Measurements from ENCODE around the gene SCT.

The SCT gene

DNA sequence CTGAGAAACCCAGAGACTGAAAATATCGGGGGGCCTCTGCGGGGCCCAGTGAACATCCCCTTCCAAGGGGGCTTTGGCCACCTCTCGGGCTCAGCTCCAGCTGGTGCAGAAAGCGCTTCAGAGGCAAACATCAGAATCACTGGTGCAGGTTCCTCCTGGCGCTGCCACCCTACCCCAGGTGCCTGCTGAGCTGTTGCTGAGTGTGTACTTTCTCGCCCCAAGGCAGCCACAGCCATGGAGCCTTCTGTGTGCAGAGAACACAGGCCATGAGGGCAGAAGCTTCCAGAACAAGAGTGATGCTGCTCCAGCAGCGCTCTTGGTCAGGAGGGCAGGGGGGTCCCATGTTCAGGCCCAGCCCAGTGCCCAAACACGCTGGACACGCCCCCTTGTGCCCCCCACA, 16.4 kb upstream of the SCT start:
- DNase-seq: no peak

DNA sequence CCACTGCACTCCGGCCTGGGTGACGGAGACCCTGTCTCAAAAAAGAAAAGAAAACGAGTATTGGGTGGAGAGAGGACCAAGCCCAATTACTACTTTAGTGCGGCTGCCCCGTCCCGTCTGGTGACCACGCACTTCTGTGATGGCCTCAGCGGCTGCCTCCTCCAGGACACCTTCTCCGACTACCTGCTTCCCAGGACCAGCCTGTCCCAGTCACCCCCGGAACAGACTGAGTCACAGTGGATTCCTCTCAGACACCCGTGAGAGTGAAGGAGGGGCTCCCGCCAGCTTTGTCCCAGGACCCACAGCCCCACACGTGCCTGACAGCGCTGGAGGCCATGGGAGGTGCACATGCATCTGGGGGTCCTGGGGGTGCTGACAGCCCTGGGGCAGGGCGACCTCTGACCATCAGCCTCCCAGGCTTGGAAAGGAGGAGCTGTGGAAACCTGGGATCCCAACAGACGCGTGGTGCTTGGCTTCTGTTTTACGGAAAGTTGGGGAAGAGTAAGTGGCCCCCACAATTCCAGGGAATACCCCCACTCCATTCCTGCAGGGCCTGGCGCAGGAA, 14.9 kb upstream of the SCT start:
- DNase-seq: no peak

DNA sequence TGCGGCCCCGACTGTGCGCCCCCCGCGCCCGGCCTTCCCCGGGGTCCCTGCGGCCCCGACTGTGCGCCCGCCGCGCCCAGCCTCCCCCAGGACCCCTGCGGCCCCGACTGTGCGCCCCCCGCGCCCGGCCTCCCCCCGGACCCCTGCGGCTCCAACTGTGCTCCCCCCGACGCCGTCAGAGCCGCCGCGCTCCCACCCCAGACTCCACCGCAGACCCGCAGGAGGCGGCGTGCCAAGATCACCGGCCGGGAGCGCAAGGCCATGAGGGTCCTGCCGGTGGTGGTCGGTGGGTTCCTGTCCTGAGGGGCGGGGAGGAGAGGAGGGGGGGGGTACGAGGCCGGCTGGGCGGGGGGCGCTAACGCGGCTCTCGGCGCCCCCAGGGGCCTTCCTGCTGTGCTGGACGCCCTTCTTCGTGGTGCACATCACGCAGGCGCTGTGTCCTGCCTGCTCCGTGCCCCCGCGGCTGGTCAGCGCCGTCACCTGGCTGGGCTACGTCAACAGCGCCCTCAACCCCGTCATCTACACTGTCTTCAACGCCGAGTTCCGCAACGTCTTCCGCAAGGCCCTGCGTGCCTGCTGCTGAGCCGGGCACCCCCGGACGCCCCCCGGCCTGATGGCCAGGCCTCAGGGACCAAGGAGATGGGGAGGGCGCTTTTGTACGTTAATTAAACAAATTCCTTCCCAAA, 13.2 kb upstream of the SCT start:
- DNase-seq: no peak

DNA sequence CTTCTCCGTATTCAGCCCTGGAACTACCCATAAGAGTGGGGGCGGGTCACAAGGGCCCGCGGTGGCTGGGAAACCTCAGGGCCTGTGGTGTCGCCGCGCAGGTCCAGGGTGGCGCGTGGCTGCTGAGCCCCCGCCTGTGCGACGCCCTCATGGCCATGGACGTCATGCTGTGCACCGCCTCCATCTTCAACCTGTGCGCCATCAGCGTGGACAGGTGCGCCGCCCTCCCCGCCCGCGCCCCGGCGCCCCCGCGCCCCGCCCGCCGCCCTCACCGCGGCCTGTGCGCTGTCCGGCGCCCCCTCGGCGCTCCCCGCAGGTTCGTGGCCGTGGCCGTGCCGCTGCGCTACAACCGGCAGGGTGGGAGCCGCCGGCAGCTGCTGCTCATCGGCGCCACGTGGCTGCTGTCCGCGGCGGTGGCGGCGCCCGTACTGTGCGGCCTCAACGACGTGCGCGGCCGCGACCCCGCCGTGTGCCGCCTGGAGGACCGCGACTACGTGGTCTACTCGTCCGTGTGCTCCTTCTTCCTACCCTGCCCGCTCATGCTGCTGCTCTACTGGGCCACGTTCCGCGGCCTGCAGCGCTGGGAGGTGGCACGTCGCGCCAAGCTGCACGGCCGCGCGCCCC, 12.5 kb upstream of the SCT start:
- no peak for DNase-seq

DNA sequence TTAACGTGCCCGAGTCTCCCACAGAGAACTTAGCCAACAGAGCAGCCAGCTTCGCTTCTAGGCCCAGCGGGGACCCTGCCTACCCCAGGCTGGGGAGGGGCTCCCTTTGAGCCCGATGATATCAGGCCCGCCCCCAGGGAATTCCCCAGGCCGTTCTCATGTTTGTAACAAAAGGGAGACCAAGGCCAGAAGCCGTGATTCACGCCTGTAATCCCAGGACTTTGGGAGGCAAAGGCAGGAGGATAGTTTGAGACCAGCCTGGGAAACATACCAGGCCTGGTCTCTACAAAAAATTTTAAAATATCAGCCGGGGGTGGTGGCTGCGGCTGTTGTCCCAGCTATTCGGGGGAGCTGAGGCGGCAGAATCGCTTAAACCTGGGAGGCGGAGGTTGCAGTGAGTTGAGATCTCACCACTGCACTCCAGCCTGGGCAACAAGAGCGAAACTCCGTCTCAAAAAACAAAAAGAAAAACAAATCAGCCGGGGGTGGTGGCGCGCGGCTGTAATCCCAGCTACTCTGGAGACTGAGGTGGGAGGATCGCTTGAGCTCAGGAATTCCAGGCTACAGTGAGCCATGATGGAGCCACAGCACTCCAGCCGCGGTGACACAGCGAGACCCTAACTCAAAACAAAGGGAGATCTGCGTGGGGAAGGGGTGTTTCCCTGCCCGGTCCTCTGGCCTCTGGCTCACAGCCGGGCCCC, 11.8 kb upstream of the SCT start:
- DNase-seq: no peak

DNA sequence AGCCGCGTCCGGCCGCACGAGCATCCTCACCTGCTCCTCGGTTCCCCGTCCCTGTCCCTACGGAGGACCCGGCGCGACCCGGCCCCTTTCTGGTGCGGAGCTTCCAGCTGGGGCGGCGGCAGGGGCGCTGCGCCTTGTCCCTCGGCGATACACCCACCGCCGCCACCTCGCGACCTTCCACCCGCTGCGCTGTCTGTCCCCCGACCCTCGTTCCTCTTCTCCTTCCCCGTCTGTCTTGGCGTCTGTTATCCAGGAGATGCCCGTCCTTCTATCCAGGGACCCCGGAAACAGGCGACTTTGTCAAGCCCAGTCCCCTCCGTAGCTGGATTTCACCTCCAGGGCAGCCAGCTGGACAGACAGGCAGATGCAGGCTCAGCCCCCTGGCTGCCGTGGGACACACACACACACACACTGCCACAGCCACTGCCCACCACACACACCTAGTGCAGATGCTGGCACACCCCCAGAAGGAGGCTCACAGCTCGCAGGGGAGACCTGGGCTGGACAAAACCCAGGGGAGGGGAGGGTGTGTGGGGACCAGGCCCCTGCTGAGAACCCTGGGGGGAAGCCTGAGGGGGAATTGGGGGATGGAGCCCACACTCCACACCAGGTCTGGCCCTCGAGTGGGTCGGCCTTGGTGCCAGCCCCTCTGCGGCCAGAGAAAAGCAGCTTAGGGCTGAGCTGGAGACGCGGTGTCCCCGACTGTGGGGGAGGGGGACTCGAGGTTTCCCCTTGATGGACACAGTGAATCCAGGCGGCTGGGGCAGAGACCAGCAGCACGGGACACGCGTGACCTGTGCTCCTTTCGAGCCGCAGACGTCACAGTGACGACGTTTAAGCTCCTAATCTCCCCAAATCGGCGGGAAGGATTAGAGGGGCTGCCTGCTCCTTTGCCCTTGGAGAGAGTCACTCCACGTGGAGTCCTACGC, 10.9 kb upstream of the SCT start:
- no peak for DNase-seq

DNA sequence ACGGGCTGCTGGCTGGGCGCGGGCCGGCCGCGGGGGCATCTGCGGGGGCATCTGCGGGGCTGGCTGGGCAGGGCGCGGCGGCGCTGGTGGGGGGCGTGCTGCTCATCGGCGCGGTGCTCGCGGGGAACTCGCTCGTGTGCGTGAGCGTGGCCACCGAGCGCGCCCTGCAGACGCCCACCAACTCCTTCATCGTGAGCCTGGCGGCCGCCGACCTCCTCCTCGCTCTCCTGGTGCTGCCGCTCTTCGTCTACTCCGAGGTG, 10.3 kb upstream of the SCT start:
- no peak for DNase-seq

DNA sequence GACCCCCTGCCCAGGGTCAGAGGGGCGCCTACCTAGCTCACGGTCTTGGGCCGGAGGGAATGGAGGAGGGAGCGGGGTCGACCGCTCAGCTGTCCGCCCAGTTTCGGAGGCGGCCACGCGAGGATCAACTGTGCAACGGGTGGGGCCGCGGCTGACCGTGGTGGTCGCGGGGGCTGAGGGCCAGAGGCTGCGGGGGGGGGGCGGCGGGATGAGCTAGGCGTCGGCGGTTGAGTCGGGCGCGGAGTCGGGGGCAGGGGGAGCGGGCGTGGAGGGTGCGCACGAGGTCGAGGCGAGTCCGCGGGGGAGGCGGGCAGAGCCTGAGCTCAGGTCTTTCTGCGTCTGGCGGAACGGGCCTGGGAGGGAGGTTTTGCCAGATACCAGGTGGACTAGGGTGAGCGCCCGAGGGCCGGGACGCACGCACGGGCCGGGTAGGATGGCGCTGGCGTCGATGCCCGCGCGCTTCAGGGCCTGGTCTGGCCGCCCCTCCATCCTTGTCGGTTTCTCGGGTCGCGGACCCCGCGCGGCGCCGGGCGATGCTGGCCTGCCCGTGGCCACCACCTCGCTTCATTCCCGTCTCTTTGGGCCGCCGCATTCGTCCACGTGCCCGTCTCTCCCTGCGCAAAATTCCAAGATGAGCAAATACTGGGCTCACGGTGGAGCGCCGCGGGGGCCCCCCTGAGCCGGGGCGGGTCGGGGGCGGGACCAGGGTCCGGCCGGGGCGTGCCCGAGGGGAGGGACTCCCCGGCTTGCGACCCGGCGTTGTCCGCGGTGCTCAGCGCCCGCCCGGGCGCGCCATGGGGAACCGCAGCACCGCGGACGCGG, 9.7 kb upstream of the SCT start, which contains the start of gene DRD4:
Gene DRD4, plus strand, starts transcription at position 759 of the 822 bp plus-strand sequence. Its CDS starts 36 bp downstream, at position 795.
- DNase-seq: no peak

DNA sequence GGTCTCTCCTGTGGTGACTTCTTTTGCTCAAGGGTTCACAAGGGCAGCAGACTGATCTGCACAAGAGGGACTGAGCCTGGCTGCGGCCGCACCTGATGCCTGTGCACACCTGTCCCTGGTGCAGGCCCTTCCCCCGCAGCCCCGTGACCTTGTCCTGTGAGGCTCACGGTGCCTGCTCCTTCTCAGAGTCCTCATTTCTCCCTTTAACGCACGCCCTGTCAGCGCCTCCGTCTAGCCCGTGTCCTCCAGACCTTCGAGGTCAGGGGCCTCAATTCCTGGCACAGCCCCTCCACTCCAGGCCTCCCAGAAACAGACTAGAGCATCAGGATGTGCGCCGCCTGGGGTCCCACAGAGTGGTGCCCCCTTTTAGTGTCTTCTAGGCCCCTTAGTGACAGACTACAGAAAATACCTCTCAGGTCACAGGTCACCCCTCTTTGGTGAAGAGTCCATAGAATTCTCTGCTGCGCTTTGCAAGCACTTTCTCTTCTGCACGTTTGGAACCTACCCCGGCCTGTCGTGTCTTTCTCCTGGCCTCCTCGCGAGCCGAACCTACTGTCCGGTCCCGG, 9.0 kb upstream of the SCT start:
- no peak for DNase-seq

DNA sequence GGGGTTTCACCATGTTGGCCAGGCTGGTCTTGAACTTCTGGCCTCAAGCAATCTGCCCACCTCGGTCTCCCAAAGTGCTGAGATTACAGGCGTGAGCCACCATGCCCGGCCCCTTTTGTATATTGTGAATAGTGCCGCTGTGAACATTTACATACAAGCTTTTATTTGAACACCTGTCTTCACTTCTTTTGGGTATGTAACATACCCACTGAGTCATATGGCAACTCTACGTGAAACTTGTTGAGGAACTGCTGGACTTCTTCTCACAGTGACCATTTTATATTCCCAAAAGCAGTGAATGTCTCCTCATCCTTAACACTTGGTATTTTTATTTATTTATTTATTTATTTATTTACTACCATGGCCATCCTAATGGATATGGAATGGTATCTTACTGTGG, 3.9 kb upstream of the SCT start:
- no peak for DNase-seq

DNA sequence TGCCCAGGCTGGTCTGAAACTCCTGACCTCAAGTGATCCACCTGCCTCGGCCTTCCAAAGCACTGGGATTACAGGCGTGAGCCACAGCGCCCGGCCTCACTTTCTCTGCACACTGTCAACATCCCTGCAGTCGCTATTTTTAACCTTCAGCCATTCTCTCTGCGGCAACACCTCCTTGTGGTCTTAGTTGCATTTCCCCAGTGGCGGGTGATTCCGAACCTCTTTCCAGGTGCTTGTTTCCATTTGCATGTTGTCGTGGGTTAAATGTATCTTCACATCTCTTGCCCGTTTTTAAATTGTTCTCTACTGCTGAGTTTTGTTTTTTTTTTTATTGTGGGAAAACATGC, 2.2 kb upstream of the SCT start:
- no peak for DNase-seq

DNA sequence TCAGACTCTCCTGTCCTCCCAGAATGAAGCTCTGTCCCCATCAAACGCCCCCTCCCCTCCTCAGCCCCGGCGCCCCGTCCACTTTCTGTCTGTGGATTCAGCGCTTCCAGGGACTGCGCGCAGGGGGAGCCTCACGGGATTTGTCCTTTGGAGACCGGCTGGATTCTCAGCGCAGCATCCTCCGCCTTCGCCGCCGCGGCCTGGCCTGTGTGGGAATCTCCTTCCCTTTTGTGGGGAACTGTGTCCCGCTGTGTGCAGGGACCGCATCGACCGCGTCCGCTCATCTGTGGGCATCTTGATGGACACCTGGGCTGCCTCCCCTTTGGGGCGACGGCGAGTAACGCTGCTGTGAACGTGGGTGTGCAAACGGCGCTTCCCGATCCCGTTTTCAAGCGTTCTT, 1.1 kb upstream of the SCT start:
- DNase-seq: no peak

DNA sequence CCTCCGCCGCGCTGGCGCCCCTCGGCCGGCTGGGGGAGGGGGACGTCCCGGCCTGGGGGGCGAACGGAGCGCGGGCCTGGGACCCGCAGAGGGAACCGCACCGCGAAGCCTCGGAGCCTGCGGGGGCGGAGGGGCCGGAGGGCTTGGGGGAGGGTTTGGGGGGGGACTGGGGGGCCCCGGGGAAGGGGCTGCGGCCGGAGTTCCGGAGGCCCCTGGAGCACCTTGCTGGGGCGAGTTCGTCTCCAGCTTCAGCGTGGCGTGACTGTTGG, 261 bp upstream of the SCT start:
- no peak for DNase-seq

DNA sequence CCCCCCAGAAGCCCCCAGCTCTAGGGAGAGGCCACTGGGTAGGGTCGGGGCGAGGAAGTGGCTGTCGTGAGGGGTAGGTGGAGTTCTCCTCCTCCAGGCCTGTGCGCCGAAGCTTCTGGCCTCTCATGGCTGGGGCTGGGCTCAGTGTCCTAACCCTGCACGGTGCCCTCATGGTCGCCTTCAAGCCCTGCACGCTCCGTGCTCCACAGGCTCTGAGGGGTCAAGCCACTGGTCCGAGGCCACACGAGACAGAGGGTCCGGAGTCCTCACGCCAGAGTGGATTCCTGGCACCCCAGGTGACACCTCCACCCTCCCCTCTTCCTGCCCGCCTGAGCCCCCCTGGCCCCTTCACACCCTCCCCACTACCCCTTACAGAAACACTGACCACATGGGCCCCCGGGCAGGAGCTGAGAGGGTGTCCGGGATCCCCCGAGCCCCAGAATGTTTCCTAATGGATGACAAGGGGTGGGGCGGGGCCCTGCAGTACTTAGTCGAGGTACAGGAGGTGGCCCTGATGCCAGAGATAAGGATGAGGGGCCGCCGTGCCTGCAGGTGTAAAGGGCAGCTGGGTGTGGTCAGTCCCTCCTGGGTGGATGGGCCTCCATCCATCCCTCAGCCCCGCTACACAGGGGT, 1.2 kb downstream of the SCT start:
- DNase-seq: no peak

DNA sequence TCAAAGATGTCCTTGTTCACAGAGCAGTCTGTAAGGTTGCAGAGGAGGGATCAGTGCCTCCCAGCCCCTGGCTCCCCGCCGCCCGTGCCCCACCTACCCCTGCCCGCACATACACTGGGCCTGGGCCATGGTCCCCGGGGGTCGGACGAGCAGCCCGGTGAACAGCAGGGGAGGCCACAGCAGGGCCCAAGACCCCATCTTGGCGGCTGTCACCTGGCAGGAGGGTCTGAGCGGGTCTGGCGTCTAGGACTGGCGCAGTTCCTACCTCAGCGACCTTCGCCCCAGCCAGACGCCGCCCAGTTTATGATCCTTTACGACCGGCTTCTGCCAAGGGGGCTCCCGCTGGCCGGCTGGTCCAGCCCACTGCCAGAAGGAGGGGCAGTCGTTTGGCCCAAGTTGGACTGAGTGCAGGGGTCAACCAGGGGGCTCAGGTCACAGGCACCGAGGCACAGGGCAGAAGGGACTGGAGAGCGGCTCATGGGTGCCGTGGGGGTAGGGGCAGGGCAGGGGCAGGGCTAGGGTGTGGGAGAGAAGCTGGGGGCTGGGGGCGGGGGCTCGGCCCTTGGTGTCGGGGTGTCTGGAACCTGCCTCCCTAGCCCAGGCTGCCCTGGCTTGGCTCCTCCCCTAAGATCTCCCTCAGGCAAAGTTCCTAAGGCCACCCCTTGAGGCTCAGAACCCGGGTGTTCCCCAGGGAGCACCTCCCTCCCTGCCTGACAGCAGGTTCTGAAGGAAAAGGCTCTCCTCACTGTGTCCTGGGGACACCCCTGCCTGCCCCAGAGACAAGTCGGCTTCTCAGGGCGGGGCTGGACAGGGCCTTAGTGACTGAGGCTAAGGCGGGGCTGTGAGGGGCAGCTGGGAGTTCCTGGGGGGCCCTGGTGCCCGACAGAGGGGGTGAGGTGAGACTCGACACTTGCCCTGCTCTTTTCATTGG, 2.0 kb downstream of the SCT start, which contains the start of gene CDHR5:
Gene CDHR5, minus strand, starts transcription at position 251 of the 931 bp plus-strand sequence. Its CDS starts 53 bp downstream, at position 198.
- no peak for DNase-seq

DNA sequence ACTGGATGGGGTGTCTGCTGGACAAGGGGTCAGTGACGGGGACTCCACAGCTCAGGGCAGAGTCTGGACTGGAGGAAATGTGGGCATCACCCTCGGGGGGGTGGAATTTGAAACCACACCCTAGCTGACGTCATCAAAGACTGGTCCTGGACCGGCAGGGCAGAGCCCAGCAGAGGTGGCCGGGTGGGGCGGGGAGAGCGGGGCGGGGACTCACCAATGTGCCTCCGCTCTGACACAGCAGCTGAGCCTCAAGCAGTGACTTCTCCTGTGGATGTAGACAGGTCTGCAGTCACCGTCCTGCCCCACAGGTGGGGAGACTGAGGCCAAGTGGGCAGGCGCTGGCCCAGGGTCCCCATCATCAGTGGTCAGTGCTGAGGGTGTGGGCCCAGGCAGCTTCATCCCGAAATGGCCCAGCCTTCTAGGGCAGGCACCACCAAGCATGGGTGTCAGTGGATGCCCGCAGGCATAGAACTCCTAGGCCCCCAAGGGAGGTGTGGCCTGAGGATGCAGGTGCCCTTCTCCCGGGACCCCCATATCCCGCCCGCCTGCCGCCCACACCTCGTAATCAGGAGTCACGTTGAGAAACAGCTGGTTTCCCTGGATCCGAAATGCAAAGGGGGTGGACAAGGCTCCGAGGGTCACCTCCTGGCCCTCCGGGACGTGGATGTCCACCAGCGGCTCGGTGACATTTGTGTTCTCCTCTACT, 2.8 kb downstream of the SCT start:
- DNase-seq: no peak

DNA sequence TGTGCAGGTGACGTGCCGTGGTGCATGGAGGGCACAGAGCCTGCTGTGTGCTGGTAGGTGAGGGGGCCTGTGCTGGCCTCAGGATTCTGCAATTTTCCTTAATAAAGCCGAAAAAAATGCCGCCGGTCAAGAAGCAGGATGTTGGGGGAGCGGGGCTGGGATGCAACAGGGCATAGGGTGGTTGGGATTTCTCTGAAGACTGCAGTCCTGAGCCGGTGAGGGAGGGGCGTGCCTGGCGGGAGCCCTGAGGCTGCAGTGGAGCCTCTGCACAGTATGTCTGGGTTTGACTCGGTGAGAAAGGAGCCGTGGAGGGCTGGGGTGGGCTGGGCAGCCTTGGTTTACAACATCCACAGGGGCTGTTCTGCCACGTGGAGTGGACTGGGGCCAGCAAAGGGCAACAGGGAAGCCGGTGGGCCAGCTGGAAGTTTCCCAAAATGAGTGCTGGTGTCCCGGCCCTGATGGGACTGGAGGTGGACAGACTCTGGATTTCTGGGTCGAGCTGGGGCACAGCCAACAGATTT, 3.6 kb downstream of the SCT start:
- no peak for DNase-seq

DNA sequence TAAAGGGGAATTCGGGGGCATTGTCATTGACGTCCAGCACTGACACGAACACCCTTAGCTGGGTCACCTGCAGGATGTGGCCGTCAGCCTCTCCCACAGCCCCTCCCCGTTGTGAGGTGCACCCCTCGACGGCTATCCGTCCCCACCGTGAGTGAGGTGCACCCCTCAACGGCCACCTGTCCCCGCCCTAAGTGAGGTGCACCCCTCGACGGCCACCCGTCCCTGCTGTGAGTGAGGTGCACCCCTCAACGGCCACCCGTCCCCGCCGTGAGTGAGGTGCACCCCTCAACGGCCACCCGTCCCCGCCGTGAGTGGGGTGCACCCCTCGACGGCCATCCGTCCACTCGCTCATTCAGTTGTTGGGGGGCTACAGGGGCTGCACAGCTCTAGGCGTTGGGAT, 5.1 kb downstream of the SCT start:
- no peak for DNase-seq
